BJ (cell line): ENCODE results near the gene SLC10A7. TPM values are rescaled to one million over a fixed set of nuclear protein-coding genes. Genes with fewer than 3 reads are reported as not detected.
A peak's percentile ranks its signal among the peaks of the same experiment; 100 is the strongest.

Experiments
- CTCF ChIA-PET: fragments of 350-600 bp; formaldehyde crosslinking; extraction: SDS; loops from one replicate; lab custom pipeline; 2021; ENCODE audit warnings: antibody characterized with exemption, inconsistent platforms; lab: Yijun Ruan, JAX
- POLR2A ChIA-PET: fragments of 300-600 bp; sonication (Branson Sonifier 250); formaldehyde crosslinking; extraction: SDS; loops from one replicate; lab custom pipeline; 2021; ENCODE audit warnings: antibody characterized with exemption; lab: Charles Lee
- DNase-seq: peaks from one replicate; pipeline ENCODE4 v3.0.0-alpha.2; 2011; ENCODE audit warnings: low read depth
- H3K27me3 ChIP-seq: 2 replicates; pipeline ENCODE4 v1.6.0; 2011; ENCODE audit warnings: low read length; ENCODE audit not compliant: control insufficient read depth, insufficient read depth
- H3K36me3 ChIP-seq: 2 replicates; pipeline ENCODE4 v1.5.1; 2011; ENCODE audit warnings: low read length; ENCODE audit not compliant: control insufficient read depth, insufficient read depth
- H3K4me3 ChIP-seq: 2 replicates; pipeline ENCODE4 v1.5.1; 2011; ENCODE audit warnings: low read depth, mild to moderate bottlenecking, control low read depth, low read length
- polyA plus RNA-seq: library from polyadenylated mRNA; depleted of rRNA; stranded (reverse); fragments of >200 nt; gene quantifications from 2 replicates; pipeline ENCODE4 v1.2.3, GENCODE V29; 2011
- TF ChIP-seq, protein P1 (sequence below): IDR thresholded peaks from 2 replicates; pipeline ENCODE4 v1.5.1; 2011; ENCODE audit warnings: low read depth, mild to moderate bottlenecking, control low read depth, inconsistent platforms, low read length, moderate library complexity; ENCODE audit not compliant: insufficient read depth

The SLC10A7 gene
- polyA plus RNA-seq, 1 experiment, result 3.9 TPM

DNA sequence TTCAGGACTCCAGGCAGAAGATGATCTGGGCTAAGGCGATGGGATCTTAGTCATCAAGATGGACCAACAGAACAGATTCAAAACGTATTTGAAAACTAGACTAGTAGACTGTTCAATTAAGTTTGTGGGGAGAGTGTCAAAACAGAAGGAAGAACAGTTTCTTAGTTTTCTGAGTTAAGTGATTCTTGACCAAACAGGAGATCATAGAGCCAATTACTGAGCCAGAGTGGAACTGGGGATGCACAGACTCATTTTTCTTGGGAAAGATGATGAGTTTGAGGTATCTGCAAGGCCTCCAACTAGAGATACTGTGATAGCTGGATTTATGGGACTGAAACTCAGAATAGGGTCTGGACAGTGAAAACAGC, 187.9 kb downstream of the SLC10A7 start:
- no peak for DNase-seq
- Histone ChIP-seq H3K36me3 (no peaks in the 10 kb centered on the region), H3K4me3 (peak overlapping the region; percentile 10; the same call in 1 of the 2 replicates), H3K27me3 (no peaks in the 10 kb centered on the region)
- ChIA-PET POLR2A (no interaction called here), CTCF (no interaction called here)
- TF ChIP-seq, protein P1, sequence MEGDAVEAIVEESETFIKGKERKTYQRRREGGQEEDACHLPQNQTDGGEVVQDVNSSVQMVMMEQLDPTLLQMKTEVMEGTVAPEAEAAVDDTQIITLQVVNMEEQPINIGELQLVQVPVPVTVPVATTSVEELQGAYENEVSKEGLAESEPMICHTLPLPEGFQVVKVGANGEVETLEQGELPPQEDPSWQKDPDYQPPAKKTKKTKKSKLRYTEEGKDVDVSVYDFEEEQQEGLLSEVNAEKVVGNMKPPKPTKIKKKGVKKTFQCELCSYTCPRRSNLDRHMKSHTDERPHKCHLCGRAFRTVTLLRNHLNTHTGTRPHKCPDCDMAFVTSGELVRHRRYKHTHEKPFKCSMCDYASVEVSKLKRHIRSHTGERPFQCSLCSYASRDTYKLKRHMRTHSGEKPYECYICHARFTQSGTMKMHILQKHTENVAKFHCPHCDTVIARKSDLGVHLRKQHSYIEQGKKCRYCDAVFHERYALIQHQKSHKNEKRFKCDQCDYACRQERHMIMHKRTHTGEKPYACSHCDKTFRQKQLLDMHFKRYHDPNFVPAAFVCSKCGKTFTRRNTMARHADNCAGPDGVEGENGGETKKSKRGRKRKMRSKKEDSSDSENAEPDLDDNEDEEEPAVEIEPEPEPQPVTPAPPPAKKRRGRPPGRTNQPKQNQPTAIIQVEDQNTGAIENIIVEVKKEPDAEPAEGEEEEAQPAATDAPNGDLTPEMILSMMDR, result no peak

DNA sequence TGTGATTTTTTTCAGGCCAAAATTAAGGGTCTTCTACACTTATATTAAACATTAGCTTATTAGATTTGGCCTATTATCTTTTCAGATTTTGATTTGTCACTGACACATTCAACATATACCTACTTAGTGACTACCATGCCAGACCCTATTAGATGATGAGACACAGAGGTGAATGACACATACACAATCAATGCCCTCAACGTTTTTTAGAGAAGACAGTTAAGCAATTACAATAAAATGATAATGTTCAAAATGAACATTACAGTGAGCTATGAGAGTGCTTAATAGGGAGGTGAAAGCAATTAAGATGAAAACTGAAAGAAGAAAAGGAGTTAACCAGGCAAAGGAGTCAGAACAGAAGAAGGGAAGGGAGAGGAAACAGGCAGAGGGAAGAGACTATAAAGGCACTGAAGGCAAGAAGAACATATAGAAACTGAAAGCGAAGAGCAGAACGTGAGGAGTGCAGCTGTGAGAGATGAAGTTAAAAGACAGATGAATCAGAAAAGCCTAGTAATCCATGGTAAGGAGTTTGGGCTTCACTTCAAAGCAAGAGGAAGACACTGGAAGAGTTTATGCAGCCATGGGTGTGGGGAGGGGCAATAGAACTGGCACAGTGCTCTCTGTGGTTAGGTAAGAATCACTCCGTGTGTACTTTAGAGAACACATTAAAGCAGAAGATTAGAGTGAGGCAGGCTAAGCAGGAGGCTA, 188.4 kb downstream of the SLC10A7 start:
- POLR2A ChIA-PET, result no interaction called here
- no peaks in the 10 kb centered on the region for H3K36me3 ChIP-seq
- H3K4me3 ChIP-seq, result peak overlapping the region; percentile 10
- DNase-seq, result peak; percentile 20
- no peaks in the 10 kb centered on the region for H3K27me3 ChIP-seq
- TF ChIP-seq, protein P1, result no peak
- CTCF ChIA-PET, result no interaction called here

DNA sequence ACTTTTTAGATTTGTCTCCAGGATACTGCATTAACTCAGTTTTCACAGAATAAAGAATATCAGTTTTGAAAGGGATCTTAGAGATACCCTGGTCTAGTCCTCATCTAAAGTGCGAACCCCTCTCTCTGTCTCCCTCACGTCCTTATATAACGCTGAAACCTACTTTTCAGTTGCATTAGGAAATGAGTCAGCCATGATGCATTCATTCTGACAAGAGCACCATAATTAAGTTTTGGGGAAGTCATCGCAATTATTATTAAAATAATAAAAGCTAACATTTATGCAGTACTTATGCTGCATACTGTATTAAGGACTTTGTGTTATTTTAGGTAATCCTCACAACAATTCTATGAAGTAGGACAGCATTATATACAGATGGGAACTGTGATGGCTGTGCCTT, 191.3 kb downstream of the SLC10A7 start:
- POLR2A ChIA-PET, result no interaction called here
- no peak for DNase-seq
- H3K4me3 ChIP-seq, result no peak overlapping the region
- no peaks in the 10 kb centered on the region for H3K27me3 ChIP-seq
- TF ChIP-seq, protein P1, result no peak
- CTCF ChIA-PET, result interaction anchor here (1.2 kb wide), 1 partner anchor 88 kb away, joined by 3 read pairs; no protein-coding TSS in a partner anchor
- no peaks in the 10 kb centered on the region for H3K36me3 ChIP-seq

DNA sequence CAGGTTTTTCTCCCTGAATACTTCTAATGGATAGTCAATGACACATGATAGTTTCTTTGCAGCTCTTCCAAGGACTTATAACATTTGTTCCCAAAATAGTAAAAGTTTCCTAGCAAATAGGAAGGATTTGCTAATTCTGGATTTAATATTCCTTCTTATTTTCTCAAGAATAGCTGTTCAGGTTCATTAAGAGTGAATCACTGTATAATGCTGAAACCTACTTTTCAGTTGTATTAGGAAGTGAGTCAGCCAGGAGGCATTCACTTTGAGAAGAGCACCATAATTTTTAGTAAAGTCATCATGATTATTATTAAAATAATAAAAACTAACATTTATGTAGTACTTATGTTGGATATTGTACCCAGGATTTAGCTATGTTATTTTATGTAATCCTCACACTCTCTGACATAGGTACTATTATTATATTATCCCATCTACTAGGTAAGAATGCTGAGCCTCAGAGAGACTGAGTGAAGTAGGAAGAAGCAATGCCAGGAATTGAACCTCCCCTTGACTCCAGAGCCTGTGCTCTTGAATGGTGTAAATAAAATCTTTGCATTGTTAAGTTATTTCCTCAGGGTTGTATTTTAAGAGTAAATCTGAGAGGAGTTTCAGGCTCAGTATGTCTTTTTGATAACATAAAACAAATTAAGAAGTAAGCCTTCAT, 192.6 kb downstream of the SLC10A7 start:
- H3K27me3 ChIP-seq, result no peaks in the 10 kb centered on the region
- TF ChIP-seq, protein P1, result no peak
- H3K4me3 ChIP-seq, result no peak overlapping the region
- ChIA-PET CTCF (interaction anchor here (1.1 kb wide), 1 partner anchor 15 kb away, joined by 5 read pairs; no protein-coding TSS in a partner anchor), POLR2A (no interaction called here)
- no peaks in the 10 kb centered on the region for H3K36me3 ChIP-seq
- DNase-seq, result peak; percentile 62

DNA sequence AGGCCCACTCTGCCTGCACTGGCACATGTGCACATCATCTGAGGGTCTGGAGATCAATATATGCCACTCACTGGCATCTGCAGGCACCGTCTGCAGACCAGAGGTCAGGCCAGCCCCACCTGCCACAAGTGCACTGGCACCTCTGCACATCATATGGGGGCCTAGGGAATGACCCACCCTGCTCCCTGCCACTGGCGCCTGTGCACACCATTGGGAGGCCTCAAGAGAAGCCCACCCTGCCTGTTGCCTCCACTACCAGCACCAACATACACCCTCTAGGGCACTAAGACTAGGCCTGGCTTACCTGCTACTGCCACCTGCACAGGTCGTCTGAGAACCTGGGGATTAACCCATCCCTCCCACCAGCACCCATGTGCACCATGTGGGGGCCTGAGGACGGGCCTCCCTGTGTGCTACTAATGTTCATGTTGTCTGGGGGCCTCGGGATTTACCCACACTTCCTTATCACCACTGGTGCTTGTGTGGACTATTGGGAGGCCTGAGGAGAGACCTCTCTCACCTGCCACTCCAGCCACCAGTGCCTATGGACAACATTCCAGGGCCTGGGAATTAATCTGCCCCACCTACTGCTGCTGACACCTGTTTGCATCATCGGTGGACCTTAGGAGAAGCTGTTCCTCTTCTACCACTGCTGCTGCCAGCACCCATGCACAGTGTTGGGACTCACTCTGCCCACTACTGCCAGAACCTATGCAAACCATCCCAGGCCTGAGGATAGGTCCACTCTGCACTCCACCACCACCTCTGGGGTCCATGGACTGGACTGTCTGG, 193.7 kb downstream of the SLC10A7 start:
- DNase-seq, result no peak
- Histone ChIP-seq H3K36me3 (no peaks in the 10 kb centered on the region), H3K4me3 (no peak overlapping the region), H3K27me3 (no peaks in the 10 kb centered on the region)
- TF ChIP-seq, protein P1, result no peak
- ChIA-PET POLR2A (no interaction called here), CTCF (interaction anchor here (1.1 kb wide), 1 partner anchor 14 kb away, joined by 5 read pairs; no protein-coding TSS in a partner anchor)
